ENCODE measurements around the gene DENND5A. TPM values are rescaled to one million over a fixed set of nuclear protein-coding genes. Genes with fewer than 3 reads are reported as not detected.

DENND5A gene
- total and polyA plus RNA-seq, 2 donors (not counting 1 experiment from before 2014, with no cell fraction given): 41.3 to 66.5 TPM

DNA sequence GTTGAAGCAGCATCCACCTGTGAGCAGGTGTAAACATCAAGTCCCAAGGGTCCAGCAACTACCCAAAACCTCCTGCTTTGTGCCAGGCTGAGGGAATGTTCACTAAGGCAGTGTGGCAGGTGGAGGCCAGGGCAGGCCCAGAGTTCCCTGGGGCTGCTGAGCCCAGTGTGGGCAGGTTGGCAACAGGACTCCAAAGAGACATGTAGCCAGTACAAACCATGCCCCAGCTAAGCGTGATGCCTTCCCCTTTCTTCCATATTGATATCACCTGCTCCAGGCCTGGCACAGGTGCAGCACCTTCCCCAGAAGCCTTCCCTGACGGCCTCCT, 143.7 kb downstream of the DENND5A start:
- no peak for TF ChIP-seq EZH2 (IDR thresholded peaks at IDR 0.05; ENCODE audit: borderline replicate concordance, insufficient read depth, low read depth, low read length, poor library complexity, severe bottlenecking)
- TF ChIP-seq, protein P1, sequence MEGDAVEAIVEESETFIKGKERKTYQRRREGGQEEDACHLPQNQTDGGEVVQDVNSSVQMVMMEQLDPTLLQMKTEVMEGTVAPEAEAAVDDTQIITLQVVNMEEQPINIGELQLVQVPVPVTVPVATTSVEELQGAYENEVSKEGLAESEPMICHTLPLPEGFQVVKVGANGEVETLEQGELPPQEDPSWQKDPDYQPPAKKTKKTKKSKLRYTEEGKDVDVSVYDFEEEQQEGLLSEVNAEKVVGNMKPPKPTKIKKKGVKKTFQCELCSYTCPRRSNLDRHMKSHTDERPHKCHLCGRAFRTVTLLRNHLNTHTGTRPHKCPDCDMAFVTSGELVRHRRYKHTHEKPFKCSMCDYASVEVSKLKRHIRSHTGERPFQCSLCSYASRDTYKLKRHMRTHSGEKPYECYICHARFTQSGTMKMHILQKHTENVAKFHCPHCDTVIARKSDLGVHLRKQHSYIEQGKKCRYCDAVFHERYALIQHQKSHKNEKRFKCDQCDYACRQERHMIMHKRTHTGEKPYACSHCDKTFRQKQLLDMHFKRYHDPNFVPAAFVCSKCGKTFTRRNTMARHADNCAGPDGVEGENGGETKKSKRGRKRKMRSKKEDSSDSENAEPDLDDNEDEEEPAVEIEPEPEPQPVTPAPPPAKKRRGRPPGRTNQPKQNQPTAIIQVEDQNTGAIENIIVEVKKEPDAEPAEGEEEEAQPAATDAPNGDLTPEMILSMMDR (IDR thresholded peaks at IDR 0.05): no peak
- peaks cover 8% of the 10 kb centered on the region for H3K4me1 Mint-ChIP-seq
- ChIA-PET CTCF (no interaction called here), POLR2A (no interaction called here)
- H3K27me3 Mint-ChIP-seq: peaks cover 7% of the 10 kb centered on the region
- ATAC-seq (ENCODE audit: low read depth) (no peak), DNase-seq (no peak)
- no peak overlapping the region for H3K4me3 Mint-ChIP-seq
- H3K9me3 Mint-ChIP-seq (ENCODE audit: insufficient read depth): no peaks in the 10 kb centered on the region
- WGBS (ENCODE audit: insufficient coverage): 100% methylated on average over 1 of the region's 2 CpGs
- Histone ChIP-seq H3K4me1 (ENCODE audit: control insufficient read depth in 2 of 2, insufficient read depth in 2 of 2, low read length in 2 of 2) (no peaks in the 10 kb centered on the region), H2AFZ (ENCODE audit: insufficient read depth, low read depth, low read length, poor library complexity, severe bottlenecking) (no peak overlapping the region), H3K9ac (ENCODE audit: low read length) (no peak overlapping the region), H3K27me3 (replicated peaks in 1 of 4; ENCODE audit: control extremely low read depth in 1 of 4, control insufficient read depth in 3 of 4, insufficient read depth in 4 of 4, low read length in 3 of 4) (no peaks in the 10 kb centered on the region), H3K4me2 (replicated peaks; ENCODE audit: low read depth, low read length, poor library complexity, severe bottlenecking) (no peak overlapping the region), H3K79me2 (ENCODE audit: control insufficient read depth, insufficient read depth, low read length) (no peaks in the 10 kb centered on the region), H3K36me3 (replicated peaks in 1 of 2; ENCODE audit: control extremely low read depth in 1 of 2, control insufficient read depth in 1 of 2, extremely low read depth in 1 of 2, insufficient read depth in 2 of 2, low read length in 1 of 2) (no peaks in the 10 kb centered on the region), H4K20me1 (ENCODE audit: control insufficient read depth, insufficient read depth, low read length, poor library complexity, severe bottlenecking) (no peaks in the 10 kb centered on the region), H3K4me3 (ENCODE audit: control extremely low read depth in 1 of 5, extremely low read depth in 1 of 5, insufficient read depth in 1 of 5, low read depth in 2 of 5, low read length in 4 of 5) (no peak overlapping the region), H3K9me3 (ENCODE audit: control extremely low read depth in 1 of 3, control insufficient read depth in 2 of 3, insufficient read depth in 1 of 3, low read length in 2 of 3) (peaks cover 0 to 2% (median 0%) of the 10 kb centered on the region in 3 donors), H3K27ac (ENCODE audit: low read length in 2 of 2) (no peak overlapping the region)
- no peak overlapping the region for H3K27ac Mint-ChIP-seq
- intact Hi-C loops (cut with micrococcal nuclease): no loop called here

DNA sequence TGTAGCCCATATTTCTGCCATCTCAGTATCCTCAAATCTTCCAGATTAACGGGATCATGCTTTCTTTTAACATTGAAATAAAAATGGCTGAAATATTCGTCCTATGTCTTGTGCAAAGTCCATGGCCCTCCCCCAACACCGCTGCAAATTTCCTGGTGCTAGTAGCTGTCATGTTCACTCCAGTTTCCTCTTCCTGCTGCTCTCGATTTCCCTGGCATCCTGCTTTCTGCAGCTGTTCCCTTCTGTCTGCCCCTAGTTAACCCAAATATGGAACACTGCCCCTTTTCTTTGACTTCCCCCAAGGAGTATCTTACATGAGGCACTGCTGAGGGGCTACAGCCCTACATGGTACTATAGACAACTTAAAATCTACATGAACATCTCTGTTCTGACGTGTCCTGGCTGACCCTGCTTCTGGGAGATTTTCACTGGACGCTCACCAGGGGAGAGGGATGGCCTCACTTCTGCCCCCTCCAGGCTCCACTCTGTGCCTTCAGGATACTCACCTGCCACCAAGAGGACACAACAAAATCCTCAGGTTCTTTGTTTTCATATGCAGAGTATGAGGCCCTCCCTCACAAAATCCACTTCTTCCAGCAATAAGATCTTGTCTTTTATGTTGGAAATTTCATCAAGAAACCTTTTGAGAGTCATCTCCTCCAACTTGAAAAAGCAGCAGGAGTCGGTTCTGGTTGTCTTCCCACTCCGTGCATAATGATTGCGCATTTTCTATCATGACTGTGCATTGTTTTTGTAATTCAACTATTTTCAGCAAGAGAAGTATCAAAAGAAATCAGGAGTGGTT, 144.3 kb downstream of the DENND5A start:
- H3K4me2 ChIP-seq (replicated peaks; ENCODE audit: low read depth, low read length, poor library complexity, severe bottlenecking): no peak overlapping the region
- intact Hi-C loops (cut with micrococcal nuclease): no loop called here
- DNase-seq: no peak
- Mint-ChIP-seq H3K27ac (no peak overlapping the region), H3K27me3 (peaks cover 7% of the 10 kb centered on the region), H3K4me3 (no peak overlapping the region), H3K4me1 (peaks cover 8% of the 10 kb centered on the region), H3K9me3 (ENCODE audit: insufficient read depth) (no peaks in the 10 kb centered on the region)
- 71% methylated on average over 6 of the region's 9 CpGs for WGBS (ENCODE audit: insufficient coverage)
- no peak overlapping the region for H3K9ac ChIP-seq (ENCODE audit: low read length)
- H4K20me1 ChIP-seq (ENCODE audit: control insufficient read depth, insufficient read depth, low read length, poor library complexity, severe bottlenecking): no peaks in the 10 kb centered on the region
- H2AFZ ChIP-seq (ENCODE audit: insufficient read depth, low read depth, low read length, poor library complexity, severe bottlenecking): no peak overlapping the region
- no peak for TF ChIP-seq EZH2 (IDR thresholded peaks at IDR 0.05; ENCODE audit: borderline replicate concordance, insufficient read depth, low read depth, low read length, poor library complexity, severe bottlenecking)
- TF ChIP-seq, protein P1 (IDR thresholded peaks at IDR 0.05): no peak
- H3K27me3 ChIP-seq (replicated peaks in 1 of 4; ENCODE audit: control extremely low read depth in 1 of 4, control insufficient read depth in 3 of 4, insufficient read depth in 4 of 4, low read length in 3 of 4): no peaks in the 10 kb centered on the region
- CTCF ChIA-PET: no interaction called here
- no peaks in the 10 kb centered on the region for H3K4me1 ChIP-seq (ENCODE audit: control insufficient read depth in 2 of 2, insufficient read depth in 2 of 2, low read length in 2 of 2)
- no peaks in the 10 kb centered on the region for H3K36me3 ChIP-seq (replicated peaks in 1 of 2; ENCODE audit: control extremely low read depth in 1 of 2, control insufficient read depth in 1 of 2, extremely low read depth in 1 of 2, insufficient read depth in 2 of 2, low read length in 1 of 2)
- H3K4me3 ChIP-seq (ENCODE audit: control extremely low read depth in 1 of 5, extremely low read depth in 1 of 5, insufficient read depth in 1 of 5, low read depth in 2 of 5, low read length in 4 of 5): no peak overlapping the region
- no peaks in the 10 kb centered on the region for H3K79me2 ChIP-seq (ENCODE audit: control insufficient read depth, insufficient read depth, low read length)
- ATAC-seq (ENCODE audit: low read depth): no peak
- no peak overlapping the region for H3K27ac ChIP-seq (ENCODE audit: low read length in 2 of 2)
- peaks cover 0 to 2% (median 0%) of the 10 kb centered on the region in 3 donors for H3K9me3 ChIP-seq (ENCODE audit: control extremely low read depth in 1 of 3, control insufficient read depth in 2 of 3, insufficient read depth in 1 of 3, low read length in 2 of 3)
- POLR2A ChIA-PET: no interaction called here
